NCI-H2081 (cell line): ENCODE measurements around the gene GSC2.
A peak's percentile ranks its signal among the peaks of the same experiment; 100 is the strongest.

Experiments used
- DNase-seq, 2 experiments: peaks; one replicate each; lab custom pipeline; 2025; lab: John Stamatoyannopoulos, UW

Gene GSC2

DNA sequence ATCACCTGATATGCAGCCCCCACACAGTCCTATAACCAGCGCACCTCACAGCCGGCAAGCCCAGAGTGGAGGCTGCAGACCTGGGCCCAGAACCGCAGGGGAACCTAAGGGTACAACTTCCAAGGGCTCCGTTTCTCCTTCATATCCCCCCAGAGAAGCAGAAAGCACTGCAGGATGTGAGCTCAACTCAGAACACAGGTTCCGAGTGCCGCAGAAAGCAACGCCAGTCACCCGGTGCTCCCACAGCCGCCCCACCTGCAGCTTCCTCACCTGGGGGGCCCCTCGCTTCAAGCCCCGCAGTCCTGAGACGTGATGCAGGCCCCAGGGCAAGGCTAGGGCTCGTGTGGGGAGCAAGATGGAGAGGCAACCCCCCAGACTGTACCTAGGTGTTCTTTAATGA, 16.5 kb downstream of the GSC2 start:
- no peak for DNase-seq

DNA sequence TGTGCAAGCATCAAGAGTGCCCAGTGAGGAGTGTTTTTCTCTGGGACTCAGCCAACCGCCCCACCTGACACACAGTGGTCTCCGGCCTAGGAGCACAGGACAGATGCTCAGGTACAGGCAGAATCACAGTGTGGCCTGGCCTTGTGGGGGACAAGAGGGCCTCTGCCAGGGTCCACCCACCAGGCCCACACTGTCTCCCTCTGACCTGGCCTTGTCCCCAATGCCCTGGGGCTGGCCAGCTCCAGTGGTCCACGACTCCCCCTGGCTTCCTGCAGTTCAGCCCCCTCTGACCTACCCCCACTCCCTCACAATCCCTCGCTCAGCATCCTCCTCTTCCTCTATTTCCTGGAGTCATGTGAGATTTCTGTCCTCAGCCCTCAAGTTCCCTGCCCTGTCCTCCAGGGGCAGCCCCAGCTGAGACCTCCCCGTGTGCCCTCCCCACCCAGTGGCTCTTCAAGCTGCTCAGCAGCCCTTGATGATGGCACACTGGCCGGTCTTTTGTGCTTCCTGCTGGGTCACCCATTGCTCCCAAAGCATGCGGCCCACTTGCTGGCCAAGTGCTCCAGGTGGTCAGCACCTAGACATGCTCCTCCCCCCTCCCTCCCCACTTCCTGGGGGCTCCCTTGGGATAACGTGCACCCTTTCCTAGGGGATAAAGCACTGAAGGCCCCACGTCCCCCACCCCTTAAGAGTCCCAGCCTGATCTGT, 17.2 kb downstream of the GSC2 start:
- no peak for DNase-seq

DNA sequence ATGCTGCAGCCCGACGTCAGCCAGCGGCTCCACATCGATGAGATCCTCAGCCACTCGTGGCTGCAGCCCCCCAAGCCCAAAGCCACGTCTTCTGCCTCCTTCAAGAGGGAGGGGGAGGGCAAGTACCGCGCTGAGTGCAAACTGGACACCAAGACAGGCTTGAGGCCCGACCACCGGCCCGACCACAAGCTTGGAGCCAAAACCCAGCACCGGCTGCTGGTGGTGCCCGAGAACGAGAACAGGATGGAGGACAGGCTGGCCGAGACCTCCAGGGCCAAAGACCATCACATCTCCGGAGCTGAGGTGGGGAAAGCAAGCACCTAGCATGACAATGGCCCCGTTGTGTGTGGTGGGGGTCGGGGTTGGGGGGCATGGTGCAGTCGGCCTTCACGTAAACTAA, 17.9 kb downstream of the GSC2 start:
- DNase-seq = no peak

DNA sequence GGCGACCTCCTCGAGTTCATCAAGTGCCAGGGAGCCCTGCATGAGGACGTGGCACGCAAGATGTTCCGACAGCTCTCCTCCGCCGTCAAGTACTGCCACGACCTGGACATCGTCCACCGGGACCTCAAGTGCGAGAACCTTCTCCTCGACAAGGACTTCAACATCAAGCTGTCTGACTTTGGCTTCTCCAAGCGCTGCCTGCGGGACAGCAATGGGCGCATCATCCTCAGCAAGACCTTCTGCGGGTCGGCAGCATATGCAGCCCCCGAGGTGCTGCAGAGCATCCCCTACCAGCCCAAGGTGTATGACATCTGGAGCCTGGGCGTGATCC, 18.4 kb downstream of the GSC2 start:
- no peak for DNase-seq

DNA sequence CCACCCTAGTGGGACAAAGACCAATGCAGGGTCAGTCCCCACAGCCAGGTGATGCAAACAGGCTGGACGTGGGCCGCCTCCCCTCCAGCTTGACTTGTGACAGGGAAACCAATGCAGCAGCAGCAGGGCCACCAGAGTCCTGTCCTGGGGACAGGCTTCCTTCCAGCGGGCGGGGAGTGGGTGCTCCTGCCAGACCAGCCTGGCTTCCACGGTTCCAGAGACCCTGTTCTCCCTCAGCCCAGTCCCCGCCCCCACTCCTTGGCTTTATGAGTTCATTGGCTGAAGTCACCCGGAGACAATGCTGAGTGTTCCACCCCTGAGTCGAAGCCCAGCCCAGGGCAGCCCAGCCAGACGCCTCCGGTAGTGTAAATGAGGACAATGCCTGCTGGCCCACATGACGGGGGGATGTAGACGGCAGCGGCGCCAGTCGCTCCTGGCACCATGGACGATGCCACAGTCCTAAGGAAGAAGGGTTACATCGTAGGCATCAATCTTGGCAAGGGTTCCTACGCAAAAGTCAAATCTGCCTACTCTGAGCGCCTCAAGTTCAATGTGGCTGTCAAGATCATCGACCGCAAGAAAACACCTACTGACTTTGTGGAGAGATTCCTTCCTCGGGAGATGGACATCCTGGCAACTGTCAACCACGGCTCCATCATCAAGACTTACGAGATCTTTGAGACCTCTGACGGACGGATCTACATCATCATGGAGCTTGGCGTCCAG, 19.0 kb downstream of the GSC2 start, which contains the start of gene TSSK2:
Gene TSSK2, plus strand, starts transcription at position 350 of the 726 bp plus-strand sequence. Its CDS starts 92 bp downstream, at position 442.
- no peak for DNase-seq

DNA sequence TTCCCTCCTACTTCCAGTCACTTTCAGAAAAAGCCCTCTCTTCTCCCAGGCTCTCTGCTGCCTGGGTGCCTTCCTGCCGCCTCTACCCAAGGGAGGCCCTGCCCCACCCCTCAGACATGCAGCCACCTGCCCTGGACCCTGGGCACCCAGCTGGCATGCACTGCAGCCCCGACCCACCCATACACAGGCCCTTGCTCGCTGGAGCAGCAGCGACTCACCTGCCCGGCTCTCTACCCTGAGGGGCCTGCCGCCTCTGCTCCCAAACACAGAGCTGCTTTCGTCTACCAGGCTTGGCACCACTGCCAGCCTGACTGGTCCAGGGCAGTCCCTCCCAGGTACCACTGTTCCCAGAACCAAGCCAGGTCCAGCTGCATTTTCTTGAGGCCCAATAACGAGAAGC, 20.2 kb downstream of the GSC2 start:
- no peak for DNase-seq

DNA sequence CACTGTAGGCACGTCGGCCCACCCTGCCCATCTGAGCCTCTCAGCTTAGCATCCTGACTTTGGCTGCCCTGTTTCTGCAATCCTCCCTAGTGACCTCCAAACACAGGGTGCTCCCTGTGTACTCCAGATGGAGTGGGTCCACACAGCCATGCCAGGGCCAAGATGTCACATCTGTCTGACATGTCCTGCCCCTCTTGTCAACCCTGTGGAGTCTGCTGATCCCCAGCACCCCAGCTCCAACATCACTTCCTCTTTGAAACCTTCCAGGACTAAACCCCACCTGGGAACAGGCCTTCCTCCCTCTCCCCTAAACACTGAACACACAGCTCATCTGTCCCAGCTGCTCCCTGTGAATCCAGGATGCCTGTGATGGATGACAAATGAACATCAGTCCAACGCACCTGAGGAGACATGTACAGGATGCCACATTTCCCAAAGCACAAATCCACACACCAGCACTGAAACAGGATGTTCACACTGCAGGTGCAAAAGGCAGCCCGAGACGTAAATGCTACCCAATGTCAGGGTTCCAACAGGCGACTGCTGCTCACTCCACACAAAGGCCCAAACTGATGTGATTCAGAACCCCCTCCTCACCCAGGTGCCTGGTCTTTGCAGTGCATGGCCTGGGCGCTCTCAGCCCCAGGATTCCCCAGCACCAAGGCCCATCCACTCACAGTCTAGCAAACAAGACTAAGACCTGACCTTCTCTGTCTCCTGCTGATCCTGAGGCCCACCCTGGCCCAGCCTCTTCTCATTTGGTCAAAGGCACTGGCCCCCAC, 21.0 kb downstream of the GSC2 start:
- no peak for DNase-seq

DNA sequence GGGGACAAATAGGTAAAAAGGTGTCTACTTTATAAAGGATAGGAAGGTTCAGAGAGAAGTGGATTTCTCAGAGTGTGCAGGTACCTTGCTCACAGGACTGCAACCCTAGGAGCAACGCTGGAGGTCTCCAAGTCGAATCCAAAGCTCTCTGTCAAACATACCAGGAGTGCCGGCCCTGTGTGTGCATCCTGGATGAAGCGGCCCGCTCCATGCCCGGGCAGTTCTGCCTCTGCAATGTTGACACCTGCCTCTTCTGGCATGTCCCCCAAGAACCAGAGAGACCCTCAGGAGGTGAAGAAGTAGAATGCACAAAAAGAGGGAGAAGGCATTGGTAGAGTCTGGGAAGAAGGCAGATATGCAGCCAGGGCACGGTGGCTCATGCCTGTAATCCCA, 22.1 kb downstream of the GSC2 start:
- no peak for DNase-seq

DNA sequence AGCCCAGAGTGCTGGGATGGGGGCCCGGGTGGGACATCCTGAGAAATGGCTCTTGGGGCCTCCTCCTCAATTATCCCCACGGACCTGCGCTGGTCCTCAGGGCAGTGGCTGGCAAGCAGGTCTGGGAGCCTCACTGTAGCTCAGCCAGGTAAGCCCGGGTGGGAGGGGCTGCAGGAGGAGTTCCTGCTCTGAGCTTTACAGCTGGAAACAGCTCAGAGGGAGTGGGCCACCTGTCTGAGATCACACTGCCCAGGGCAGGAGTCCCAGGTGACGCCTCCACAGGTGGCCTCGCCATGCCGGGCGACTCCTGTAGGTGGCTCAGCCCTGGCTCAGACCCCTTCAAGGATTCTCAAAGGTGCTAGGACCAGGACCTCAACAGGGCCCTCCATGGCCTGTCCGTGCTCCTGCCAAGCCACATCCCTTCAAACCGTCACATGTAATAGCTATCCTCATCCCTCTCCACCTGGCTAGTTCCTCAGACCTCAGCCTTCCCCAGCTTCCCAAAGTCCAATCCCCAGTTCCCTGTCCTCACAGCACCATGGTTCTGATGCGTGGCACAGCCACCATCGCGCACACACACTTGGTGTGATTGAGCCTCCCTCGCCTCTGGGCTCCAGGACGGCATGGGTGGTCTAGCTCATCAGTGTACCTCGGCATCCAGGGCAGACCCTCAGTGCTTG, 22.6 kb downstream of the GSC2 start:
- DNase-seq = no peak

DNA sequence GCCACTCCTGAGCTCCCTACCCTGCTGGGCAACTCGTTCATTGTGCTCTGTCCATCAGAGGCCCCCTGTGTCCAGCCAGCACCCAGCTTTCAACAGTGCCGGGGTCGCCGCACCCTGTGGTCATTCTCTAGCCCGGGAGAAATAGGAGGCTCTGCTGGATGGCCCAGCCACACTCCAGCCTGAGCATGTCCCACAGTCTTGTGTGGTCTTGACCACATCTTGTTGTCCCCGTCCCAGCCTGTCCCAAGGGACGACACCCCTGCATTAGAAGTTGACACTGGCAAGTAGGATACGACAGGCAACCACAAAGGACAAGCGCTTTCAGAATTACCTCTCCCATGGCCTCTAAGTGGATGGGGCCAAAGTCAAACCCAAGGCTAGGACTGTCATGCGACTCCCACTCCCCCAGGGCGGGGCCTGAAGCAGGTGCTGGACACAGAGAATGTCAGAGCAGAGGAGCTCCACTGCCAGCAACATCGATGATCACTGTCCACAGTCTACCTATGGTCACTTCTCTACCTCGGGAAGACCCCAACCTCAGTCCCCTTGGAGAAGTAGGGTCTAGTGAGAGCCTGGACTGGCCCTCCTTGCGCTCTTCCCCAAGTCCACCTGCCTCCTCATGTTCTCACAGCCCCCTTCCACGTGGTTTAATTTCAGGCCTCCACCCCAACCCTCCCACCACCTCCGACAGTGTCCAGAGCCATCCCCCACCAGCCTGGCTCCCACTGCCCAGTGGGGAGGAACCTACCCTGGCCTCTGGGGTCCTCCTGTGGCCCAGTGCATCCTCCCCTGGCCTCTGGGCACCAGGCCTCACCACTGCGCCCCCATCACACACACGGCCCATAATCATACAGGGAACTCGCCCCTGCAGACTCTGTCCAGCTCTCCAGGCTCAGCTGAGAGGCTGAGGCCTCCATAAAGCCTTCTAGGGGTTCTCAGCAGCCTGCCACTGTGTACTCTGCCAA, 23.5 kb downstream of the GSC2 start:
- DNase-seq = no peak

DNA sequence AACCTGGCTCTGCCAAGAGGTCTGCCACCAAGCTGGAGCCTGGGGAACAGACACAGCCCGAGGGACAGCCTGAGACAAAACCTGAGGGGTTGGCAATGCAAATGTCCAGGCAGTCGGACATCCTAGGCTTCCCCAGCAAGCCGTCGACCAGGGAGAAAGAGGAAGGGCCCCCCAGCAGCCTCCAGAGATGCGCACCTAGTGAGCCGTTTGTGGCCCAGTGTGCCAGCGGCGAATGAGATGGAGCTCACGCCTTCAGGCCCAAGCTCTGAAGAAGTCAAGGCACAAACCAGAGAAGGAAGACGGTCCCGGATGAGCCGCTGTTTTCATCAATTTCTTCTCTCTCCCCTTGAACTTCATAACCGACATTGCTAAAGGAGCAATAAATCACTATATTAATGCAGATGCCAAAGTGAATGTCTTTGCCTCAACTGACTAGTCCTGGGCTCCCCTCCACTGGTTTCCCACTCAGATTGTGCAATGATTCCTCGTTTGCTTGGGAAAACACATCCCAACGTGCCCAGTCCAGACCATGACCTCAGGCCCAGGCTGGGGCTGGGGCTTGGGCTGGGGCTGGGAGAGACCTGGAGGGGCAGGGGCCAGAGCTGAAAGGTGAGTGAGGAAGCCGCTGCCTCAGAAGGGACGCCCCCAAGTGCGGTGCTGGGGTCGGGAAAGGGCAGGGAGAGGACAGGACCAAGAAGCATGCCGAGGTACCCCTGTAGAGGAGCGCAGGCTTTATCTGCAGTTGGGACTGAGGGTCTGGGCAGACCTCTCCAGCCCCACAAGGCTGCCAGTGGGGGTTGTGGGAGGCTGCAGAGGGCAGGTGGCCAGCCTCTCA, 24.4 kb downstream of the GSC2 start:
- DNase-seq = no peak

DNA sequence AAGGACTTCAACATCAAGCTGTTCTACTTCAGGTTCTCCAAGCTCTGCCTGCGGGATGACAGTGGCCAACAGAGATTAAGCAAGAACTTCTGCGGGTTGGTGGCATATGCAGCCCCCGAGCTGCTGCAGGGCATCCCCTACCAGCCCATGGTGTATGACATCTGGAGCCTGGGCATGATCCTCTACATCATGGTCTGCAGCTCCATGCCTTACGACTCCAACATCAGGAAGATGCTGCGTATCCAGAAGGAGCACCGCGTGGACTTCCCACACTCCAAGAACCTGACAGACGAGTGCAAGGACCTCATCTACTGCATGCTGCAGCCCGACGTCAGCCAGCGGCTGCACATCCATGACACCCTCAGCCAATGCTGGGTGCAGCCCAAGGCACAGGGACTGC, 25.1 kb downstream of the GSC2 start:
- no peak for DNase-seq

DNA sequence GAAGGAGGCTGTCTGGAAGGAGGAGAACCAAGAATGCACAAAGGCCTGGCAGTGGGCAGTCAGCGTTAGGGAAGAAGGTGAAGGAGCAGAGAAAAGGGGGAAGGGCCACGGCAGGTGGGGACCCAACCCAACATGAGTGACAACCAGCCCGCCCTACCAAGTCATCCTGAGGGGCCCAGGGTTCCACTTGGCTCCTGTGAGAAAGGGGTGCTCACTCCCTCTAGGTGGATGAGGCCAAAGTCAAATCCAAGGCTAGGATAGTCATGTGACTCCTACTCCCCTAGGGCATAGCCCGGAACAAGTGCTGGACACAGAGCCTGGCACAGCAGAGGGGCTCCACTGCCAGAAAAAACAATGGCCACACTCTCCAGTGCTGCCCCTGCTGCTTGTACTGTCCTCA, 25.7 kb downstream of the GSC2 start:
- no peak for DNase-seq

DNA sequence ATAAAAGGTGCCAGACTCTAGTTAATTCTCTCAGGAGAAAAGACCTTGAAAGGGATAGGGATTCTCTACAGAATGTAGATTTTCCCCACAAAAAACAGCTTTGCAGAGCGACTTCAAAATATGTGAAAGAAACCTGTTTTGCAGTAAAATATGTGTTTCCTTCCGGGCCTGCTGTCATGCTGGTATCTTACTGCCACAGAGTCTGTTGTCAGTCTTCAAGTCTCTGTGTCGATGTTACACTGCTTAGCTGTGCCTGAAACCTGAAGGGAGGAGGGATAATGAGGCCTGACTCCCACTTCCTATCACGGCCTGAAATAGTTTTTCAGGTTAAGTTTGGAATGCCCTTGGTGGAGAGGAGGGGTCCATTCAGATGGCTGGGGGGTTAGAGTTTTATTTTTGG, 26.2 kb downstream of the GSC2 start:
- DNase-seq = no peak

DNA sequence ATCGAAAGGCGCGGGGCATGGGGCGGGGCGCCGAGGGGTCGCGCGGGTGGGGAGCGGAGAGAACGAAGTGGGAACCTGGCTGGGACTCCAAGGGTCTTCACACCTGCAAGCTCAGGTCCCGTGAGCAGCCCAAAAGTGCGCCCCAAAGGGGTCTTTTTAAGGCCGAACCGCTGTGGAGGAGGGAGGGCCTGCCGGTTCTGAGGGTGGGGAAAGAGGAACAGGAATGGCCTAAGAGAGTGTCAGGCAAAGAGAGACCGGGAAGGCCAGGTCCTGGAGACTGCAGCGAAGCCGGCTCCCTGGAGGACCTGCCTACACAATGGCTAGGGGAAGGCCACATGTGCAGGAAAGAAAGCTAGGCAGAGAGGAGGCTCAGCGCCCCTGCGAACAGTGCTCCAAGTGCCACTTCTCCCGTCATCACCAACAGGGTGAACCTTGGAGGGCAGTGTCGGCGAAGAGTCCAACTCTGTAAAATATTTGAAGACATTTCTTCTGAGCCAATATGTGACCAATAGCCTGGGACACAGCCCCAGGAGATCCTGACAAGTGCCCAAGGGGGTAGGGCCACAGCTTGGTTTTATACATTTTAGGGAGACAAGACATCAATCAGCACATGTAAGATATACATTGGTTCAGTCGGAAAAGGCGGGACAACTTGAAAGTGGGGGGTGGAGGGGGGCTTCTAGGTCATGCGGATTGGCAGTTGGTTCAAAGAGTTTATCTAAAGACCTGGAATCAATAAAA, 27.2 kb downstream of the GSC2 start:
- no peak for DNase-seq

DNA sequence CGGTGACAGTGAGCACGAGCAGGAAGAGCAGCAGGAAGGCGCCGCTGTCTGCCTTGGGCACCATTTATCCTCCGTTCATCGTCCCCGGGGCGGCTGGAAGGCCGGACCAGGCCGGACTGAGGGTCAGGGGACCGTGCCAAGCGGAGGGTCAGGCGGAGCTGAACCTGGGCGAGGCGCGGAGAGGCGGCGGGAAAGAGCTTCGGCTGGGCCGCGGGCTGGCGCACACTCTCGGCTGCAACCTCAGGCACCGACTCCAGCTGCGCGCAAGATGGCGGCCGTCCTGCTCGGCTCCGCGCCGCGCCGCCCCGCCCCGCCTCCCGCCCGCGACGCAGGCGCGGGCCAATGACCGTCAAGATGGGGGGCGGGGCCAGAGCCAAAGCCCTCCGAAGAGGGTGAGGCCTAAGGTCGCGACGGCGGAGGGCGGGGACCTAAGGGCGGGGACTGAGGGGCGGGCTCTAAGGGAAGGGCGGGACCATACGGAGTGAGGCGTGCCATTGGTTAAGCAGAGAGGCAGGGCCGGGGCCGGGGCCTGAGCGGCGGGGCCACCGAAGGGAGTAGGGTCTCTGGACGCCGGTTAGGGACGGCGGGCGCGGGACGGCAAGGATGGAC, 27.8 kb downstream of the GSC2 start, which contains the start of gene DGCR2:
Gene DGCR2, minus strand, starts transcription at position 270 of the 609 bp plus-strand sequence. Its CDS starts 206 bp downstream, at position 64.
- DNase-seq = peak; percentile 95 to 98

DNA sequence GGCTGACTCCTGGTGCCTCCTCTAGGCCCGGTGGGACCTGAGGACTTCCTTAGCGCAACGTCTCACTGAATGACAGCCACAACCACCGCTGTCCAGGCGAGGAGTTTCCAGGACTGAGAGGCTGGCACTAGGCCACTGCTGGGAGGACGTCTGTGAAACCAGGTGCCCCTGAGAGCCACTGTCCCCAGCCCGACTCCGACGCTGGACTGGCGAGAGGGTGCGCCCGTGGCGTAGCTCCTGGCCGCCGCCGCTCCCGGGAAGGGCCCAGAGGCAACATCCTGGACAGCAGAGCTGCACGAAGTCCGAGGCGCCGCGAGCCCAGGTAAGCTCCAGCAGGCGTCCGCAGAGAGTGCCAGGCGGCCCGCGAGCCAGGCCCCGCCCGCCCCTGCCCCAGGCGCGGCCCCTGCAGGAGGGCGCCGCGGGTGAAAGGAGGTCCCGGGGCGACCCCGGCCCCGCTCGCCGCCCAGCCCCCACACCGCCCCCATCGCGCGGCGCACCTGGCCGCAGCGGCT, 28.4 kb downstream of the GSC2 start:
- DNase-seq = peak in 1 of 2 experiments; percentile 49

DNA sequence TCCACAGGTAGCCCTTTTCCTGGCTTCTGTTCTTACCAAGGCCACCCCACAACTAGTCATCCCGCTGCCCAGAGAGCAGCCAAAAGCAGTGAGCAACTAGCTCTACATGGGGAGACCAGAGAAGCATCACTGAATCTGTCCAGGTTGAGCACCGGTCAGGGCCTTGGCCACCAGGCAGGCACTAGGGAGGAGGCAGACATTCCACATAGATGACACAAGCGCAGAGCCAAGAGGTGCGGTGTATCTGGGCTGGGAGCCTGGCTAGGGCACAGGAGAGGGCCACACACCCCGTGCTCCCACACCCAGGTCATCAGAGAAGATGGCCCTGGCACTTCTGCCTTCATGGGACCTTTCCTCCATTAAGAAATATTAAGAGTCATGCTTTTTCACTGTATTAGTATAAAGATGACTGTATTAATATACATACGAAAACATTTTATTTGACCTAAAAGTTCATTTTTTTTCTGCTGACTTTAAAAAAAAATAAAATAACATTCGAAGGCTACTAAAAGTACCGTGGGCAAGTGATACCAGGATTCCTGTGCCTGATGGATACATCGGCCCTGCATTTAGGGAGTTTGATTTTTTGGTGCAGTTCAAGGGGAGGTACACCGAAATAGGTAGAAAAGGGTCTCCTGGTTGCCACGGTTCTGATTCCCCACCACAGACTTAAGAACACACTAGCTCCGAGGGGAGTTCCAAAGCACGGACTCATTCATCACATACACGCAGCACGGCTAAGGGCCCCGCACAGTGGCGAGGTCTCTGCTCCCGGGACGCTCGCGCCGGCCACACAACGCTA, 29.1 kb downstream of the GSC2 start:
- no peak for DNase-seq
